Measurements from ENCODE around the gene PRDX4.

PRDX4 gene

DNA sequence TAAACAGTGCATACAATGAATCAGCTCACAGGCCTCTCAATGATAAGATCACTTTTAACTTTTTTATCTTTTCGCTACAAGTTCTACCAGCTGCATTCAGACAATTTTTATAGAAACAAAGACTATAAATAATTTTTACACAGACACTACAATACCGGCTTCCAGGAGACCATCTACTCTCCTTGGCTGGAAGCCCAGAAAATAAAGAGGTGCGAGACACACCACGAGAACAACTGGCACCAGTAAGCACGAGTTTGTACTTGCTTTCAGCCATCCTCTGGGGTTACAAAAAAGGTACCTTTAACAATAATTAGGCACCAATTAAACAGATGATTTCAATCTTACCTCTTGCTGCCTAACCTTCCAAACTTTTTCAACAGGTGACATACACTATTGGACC is 11.2 kb upstream of the PRDX4 start (continued):
- TF ChIP-seq ZNF639 (tag by site-specific recombination; IDR thresholded peaks at IDR 0.05) (no peak), ZNF2 (tag by site-specific recombination; IDR thresholded peaks at IDR 0.05) (no peak), ZNF585B (tag by site-specific recombination; IDR thresholded peaks at IDR 0.05) (no peak), ZNF623 (tag by site-specific recombination; IDR thresholded peaks at IDR 0.05) (no peak), ZNF830 (tag by site-specific recombination; IDR thresholded peaks at IDR 0.05; ENCODE audit: low read depth) (no peak)

- Histone ChIP-seq H3K4me1 (ENCODE audit: control insufficient read depth, insufficient read depth, low read length) (no peaks in the 10 kb centered on the region), H3K4me3 (ENCODE audit: low read depth, low read length) (no peak overlapping the region), H3K9me3 (ENCODE audit: control insufficient read depth, insufficient read depth, low read depth, low read length) (no peaks in the 10 kb centered on the region), H3K27ac (ENCODE audit: extremely low read depth, low read depth, low read length) (no peak overlapping the region), H3K36me3 (ENCODE audit: control insufficient read depth in 2 of 2, insufficient read depth in 1 of 2, low read length in 2 of 2) (no peaks in the 10 kb centered on the region)
- ChIA-PET CTCF (no interaction called here), POLR2A (no interaction called here)
- TF ChIP-seq ZNF214 (tag by site-specific recombination; IDR thresholded peaks at IDR 0.05; ENCODE audit: borderline replicate concordance): no peak
- no peak for TF ChIP-seq SP2 (tag by site-specific recombination; IDR thresholded peaks at IDR 0.05)
- TF ChIP-seq, protein P1, sequence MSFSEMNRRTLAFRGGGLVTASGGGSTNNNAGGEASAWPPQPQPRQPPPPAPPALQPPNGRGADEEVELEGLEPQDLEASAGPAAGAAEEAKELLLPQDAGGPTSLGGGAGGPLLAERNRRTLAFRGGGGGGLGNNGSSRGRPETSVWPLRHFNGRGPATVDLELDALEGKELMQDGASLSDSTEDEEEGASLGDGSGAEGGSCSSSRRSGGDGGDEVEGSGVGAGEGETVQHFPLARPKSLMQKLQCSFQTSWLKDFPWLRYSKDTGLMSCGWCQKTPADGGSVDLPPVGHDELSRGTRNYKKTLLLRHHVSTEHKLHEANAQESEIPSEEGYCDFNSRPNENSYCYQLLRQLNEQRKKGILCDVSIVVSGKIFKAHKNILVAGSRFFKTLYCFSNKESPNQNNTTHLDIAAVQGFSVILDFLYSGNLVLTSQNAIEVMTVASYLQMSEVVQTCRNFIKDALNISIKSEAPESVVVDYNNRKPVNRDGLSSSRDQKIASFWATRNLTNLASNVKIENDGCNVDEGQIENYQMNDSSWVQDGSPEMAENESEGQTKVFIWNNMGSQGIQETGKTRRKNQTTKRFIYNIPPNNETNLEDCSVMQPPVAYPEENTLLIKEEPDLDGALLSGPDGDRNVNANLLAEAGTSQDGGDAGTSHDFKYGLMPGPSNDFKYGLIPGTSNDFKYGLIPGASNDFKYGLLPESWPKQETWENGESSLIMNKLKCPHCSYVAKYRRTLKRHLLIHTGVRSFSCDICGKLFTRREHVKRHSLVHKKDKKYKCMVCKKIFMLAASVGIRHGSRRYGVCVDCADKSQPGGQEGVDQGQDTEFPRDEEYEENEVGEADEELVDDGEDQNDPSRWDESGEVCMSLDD (tag by site-specific recombination; IDR thresholded peaks at IDR 0.05): no peak
- TF ChIP-seq ZBTB21 (tag by site-specific recombination; IDR thresholded peaks at IDR 0.05): no peak
- TF ChIP-seq ZNF645 (tag by site-specific recombination; IDR thresholded peaks at IDR 0.05): no peak
- TF ChIP-seq ZNF776 (tag by site-specific recombination; IDR thresholded peaks at IDR 0.05; ENCODE audit: borderline replicate concordance): no peak
- TF ChIP-seq ZSCAN5A (tag by site-specific recombination; IDR thresholded peaks at IDR 0.05): no peak
- TF ChIP-seq ZBTB17 (tag by site-specific recombination; IDR thresholded peaks at IDR 0.05): no peak
- no peak for TF ChIP-seq ZBTB20 (tag by site-specific recombination; IDR thresholded peaks at IDR 0.05)
- TF ChIP-seq TCF7L2 (IDR thresholded peaks at IDR 0.05; ENCODE audit: borderline replicate concordance, low read depth, low read length): no peak
- TF ChIP-seq, protein P2, sequence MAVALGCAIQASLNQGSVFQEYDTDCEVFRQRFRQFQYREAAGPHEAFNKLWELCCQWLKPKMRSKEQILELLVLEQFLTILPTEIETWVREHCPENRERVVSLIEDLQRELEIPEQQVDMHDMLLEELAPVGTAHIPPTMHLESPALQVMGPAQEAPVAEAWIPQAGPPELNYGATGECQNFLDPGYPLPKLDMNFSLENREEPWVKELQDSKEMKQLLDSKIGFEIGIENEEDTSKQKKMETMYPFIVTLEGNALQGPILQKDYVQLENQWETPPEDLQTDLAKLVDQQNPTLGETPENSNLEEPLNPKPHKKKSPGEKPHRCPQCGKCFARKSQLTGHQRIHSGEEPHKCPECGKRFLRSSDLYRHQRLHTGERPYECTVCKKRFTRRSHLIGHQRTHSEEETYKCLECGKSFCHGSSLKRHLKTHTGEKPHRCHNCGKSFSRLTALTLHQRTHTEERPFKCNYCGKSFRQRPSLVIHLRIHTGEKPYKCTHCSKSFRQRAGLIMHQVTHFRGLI (tag by site-specific recombination; IDR thresholded peaks at IDR 0.05): no peak
- no peak for TF ChIP-seq ZNF629 (tag by site-specific recombination; IDR thresholded peaks at IDR 0.05)
- TF ChIP-seq ZNF501 (tag by site-specific recombination; IDR thresholded peaks at IDR 0.05): no peak
- TF ChIP-seq SCRT1 (tag by site-specific recombination; IDR thresholded peaks at IDR 0.05; ENCODE audit: borderline replicate concordance): no peak
- TF ChIP-seq ZNF114 (tag by site-specific recombination; IDR thresholded peaks at IDR 0.05): no peak
These were observed 10.6 kb upstream of the PRDX4 start for GRCh38 chrX:23656684-23657083.

Data from HEK293 (cell line).